Bone marrow (tissue), 2 donors: Measurements from ENCODE around the gene CCDC74B.
"Not testable (repeated sequence)": the region's sequence is repeated elsewhere in the genome, so short reads cannot be mapped to it uniquely, and the experiment has no call there.

Source experiments
- DNase-seq, 2 donors: peaks; one replicate each; lab custom pipeline; 2025; lab: John Stamatoyannopoulos, UW

CCDC74B gene

DNA sequence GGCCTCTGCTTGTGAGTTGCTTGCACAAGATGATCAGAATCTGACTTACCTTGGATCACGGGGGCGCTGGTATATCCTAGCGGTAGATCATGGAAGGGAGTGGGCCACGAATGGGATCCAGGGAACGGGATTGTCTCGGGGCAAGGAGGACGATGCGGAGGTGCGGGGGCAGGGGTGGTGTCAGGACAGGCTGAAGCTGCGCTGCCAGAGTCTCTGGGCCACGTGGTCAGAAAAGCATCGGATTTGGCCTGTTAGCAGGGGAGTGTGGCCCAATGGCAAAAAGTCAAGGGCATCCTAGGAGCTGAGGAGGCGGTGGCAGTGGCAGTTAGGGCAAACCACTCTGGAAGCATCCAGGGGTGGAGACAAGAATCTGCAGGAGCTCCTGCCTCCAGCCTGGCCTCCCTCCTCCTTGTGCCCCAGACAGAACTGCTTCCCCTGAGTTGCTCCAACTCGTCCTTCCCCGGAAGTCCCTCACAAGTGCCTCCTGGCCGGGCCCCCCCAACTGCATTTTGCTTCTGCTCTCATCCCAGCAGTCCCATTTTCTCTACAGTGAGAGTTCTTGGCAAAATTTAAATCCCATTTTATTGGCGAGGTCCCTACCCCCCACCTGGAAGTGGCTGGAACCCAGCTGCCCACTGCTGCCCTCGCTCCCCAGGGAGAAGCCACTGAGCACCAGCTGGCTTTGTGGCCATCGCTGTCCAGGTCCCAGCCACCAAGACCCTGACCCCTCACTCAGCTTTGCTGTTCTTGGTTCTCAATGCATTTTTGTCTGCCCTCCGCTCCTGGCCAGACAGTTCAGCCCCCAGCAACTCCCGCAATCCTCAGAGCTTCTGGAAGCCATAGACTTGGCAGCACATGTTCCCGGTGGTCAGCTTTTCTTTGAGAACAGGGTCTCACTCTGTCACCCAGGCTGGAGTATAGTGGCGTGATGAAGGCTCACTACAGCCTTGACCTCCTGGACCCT lies 5.6 kb upstream of the CCDC74B start:
- DNase-seq = no peak

DNA sequence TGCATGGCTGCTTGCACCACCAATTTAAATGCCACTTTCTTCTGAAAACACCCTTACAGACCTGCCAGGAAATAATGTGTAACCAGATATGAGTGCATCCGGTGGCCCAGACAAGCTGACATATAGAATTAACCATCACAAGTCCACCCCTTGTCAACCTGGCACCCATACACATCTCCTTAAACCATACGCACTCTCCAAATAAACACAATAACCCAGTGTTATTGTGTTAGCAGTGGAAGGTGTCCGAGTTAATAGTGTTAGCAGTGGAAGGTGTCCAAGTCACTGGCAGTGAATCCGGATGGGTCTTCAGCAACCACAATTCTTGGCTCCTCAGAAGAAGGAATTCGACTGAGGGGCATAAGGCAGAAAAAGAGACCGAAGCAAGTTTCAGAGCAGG lies 3.6 kb upstream of the CCDC74B start:
- DNase-seq = not testable (repeated sequence)

- DNase-seq = not testable (repeated sequence)
These were observed 1.5 kb downstream of the CCDC74B start for GRCh38 chr2:130143266-130144039.

- not testable (repeated sequence) for DNase-seq
These were observed 2.3 kb downstream of the CCDC74B start for GRCh38 chr2:130142396-130143265.

DNA sequence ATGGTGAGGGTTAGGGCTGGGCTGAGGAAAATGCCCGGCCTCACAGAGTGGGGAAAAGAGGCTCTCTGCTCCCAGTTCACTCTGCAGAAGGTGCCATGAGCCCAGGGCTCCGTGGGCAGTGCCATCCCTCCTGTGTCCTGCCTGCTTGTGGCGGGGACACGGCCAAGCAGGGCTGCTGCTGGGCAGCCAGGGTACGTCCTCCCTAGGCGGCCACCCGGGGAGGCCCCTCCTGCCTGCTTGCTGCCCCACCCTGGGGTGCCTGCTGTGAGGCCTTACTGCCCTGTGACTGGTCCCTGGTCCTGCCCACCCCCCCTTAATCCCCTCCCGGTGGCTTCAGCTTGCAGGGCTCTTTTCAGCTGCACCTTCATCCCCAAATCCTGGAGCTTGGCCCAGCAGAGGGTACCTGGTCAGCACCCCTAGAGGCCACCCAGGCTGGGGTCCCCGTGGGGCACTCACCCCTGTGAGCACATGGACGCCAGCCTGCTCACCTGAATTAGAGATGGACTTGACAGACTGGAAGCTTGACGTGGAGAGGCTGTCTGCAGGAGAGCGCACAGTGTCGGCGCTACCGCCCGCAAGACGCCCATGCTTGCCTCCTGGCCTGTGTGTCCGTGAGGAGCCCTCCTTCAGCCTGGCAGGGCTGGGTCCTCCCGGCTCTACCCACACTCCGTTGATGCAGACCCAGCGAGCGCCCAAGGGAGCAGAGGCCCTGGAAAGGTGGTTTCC lies 3.1 kb downstream of the CCDC74B start:
- DNase-seq = not testable (repeated sequence)

DNA sequence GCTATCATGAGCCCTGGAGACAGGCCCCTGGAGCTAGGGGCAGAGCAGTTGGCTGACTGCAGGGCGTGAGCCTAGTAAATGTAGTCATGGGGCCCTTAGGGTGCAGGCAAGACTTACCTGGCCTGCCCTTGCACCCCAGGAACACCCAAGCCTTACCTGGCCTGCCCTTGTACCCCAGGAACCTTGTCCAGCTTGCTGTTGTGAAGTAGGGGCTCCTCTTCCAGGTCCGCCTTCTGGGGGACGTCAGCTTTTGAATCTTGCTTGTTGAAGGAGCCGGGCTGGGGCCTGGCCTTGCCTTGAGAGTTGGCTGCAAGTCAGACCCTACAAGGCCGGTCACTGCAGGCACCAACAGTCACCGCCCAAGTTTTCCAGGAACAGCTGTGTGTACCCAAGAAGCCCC lies 3.9 kb downstream of the CCDC74B start:
- DNase-seq = not testable (repeated sequence)

DNA sequence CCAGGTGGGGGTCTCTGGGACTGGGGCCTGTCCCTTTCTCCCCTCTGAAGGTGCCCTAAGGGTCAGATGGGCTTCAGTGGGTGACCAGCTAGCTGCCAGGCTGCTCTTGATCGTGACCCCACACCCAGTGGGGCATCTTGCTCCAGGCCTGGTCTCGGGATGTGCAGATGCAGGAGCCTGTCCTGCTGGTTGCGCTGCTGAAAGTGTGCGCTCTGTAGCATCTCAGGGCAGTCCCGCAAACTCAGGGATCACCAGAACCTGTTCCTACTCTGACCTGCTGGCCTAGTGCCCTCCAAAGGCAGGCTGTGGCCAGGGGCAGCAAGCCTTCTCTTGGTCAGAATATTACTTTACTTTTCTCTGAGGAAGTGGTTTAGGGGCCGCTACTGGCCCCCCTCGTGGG lies 4.4 kb downstream of the CCDC74B start:
- DNase-seq = not testable (repeated sequence)

DNA sequence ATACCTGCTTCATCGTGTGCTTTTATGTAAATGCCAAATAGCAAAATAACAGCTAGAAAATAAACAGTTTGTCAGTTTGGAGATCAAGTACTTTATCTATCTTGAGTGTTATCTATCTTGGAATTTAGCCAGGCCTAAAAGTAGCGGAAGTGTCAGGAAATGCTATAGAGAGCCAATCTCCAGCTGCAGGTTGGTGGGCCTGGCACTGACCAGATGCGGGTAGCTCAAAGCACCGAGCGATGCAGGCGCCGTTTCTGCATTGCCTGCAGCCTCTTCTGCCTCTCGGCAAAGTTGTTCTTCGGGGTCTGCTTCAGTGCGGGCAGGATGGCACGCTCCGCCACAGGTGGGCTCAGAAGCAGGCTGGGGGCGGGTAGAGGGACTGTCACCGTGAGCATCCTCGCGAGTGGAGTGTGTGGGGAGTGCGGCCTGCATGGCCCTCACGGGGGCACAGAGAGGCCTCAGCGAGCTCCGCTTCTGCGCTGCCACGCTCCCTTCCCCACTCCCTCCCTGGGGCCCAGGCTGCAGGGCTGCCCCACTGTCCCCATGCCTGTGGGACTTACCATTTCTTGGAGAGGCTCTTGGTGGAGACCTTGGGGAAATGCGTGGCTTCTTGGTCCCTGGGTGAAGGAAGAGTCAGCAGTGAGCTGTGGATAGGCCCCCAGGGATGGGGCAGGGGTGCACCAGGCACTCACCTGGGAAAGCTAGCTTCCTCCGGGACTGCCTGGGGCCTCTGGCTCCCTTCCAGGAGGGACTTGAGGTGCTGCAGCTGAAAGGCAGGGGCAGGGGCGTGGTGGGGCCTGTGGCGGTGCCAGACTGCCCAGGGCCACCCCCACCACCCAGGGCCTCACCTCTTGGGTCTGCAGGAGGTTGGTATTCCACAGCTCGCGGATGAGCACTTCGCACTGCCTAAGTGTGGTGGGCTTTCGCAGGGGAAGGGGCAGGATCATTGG lies 5.3 kb downstream of the CCDC74B start:
- not testable (repeated sequence) for DNase-seq

DNA sequence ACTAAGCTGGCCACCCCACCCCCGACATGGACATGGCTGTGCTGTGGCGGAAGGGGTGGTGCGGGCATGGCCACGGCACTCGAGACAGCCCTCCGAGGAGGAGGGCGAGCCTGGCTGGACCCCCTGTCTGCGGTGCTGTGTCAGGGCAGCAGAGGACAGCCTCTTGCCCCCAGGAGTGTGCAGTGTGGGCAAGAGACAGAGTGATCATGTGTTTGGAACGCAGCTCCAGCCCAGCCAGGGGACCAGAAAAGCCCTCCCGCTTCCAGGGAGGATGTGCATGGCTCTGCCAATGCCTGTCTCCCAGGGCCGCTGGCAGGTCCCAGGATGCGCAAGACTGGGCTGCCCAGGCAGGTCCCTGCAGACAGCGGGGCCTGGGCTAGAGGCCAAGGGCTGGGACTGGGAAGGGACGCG lies 6.1 kb downstream of the CCDC74B start:
- DNase-seq = not testable (repeated sequence)

DNA sequence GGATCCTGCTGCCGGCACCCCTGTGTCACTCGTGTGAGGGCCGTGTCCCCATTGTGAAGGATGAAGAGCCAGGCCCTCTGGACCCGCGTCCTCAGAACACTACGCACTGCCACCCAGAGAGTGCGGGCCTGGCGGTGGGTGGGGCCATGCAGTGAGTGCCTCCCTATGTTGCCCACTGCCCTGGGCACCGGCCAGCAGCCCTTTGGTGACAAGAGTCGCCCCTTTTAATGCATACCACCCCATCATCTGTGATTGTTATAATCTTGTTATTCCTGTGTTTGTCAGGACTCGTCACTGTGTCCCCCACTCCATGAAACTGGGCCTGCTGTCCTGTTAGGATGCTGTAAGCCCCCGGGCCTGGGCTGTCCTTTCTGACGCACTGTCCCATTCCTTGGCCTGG lies 6.6 kb downstream of the CCDC74B start:
- not testable (repeated sequence) for DNase-seq

- not testable (repeated sequence) for DNase-seq
These were observed 7.8 kb downstream of the CCDC74B start for GRCh38 chr2:130137118-130137517.

GRCh38 chr2:130136546-130136945 lies 8.4 kb downstream of the CCDC74B start:
- DNase-seq = not testable (repeated sequence)

GRCh38 chr2:130135692-130136541 lies 9.0 kb downstream of the CCDC74B start:
- no peak for DNase-seq

GRCh38 chr2:130129120-130129829 lies 15.6 kb downstream of the CCDC74B start, which contains the start of gene POTEF:
TSS of gene POTEF (minus strand) at chr2:130129222. CDS start at chr2:130120515, 8,707 bp downstream.
- not testable (repeated sequence) for DNase-seq

DNA sequence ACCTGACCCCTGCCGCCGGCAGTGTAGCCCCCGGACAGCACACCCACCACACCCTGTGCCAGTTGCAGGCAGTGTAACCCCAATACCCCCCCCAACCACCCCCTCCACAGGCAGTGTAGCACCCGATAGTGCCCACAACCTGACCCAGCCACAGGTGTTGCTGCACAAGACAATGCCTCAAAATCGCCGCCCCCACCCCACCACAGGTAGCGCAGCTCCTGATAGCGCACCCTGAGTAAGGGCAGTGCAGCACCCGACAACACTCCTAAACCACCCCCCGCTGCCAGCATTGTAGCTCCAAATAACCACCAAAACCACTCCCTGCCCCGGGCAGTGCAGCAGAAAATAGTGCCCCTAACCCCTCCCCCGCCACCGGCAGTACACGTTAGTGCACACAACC lies 16.4 kb downstream of the CCDC74B start:
- not testable (repeated sequence) for DNase-seq

GRCh38 chr2:130127726-130128125 lies 17.2 kb downstream of the CCDC74B start:
- not testable (repeated sequence) for DNase-seq

DNA sequence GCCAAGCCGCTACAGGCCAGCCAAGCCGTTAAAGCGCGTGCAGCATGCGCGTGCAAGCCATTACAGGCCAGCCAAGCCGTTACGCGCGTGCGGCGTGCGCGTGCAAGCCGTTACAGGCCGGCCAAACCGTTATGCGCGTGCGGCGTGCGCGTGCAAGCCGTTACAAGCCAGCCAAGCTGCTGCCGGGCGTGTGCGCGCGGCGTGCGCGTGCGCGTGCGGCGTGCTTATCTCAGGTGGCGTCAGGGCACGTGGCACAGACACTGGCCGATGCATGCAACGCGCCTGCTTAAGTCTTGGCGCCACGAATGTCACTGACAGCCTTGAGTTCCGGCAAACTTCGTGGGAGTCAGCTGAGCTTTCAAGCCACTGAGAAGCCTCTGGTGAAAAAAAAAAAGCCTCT lies 24.0 kb downstream of the CCDC74B start:
- DNase-seq = not testable (repeated sequence)
